Coronary artery (tissue), 2 donors: ENCODE data around the gene SRGAP2C.
A peak's percentile ranks its signal among the peaks of the same experiment; 100 is the strongest.
"Not testable (repeated sequence)": the region's sequence is repeated elsewhere in the genome, so short reads cannot be mapped to it uniquely, and the experiment has no call there.

Source experiments
- DNase-seq: peaks from one replicate; pipeline ENCODE4 v3.0.0-alpha.2; 2017; ENCODE audit warnings: low spot score
- H3K27ac ChIP-seq, 2 donors: fragments of 200-600 bp; sonication (generic); one replicate each; pipeline ENCODE4 v1.5.1; 2016 to 2019
- H3K4me3 ChIP-seq: fragments of 200-600 bp; sonication (generic); 2 replicates; pipeline ENCODE4 v1.5.1; 2016; ENCODE audit warnings: mild to moderate bottlenecking, moderate library complexity

SRGAP2C gene

GRCh38 chr1:121184290-121185127, at the start of gene SRGAP2C, which contains the start of gene FAM72B:
TSS of gene SRGAP2C (plus strand) at chr1:121184975. CDS start at chr1:121187447, 2,472 bp downstream.
TSS of gene FAM72B (minus strand) at chr1:121184340. CDS start at chr1:121183489, 851 bp downstream.
- Histone ChIP-seq H3K27ac (peak within 1 kb of the TSS; percentile 51 to 91), H3K4me3 (peak within 1 kb of the TSS; percentile 71)
- peak; percentile 99 for DNase-seq

GRCh38 chr1:121140393-121140792, 44.4 kb upstream of the SRGAP2C start:
- not testable (repeated sequence) for DNase-seq, H3K4me3 ChIP-seq, H3K27ac ChIP-seq

- not testable (repeated sequence) for H3K4me3 ChIP-seq, DNase-seq
Measured at GRCh38 chr1:121148489-121149190, 36.1 kb upstream of the SRGAP2C start.

GRCh38 chr1:121151294-121151693, 33.5 kb upstream of the SRGAP2C start:
- DNase-seq, H3K27ac ChIP-seq, H3K4me3 ChIP-seq: not testable (repeated sequence)

More at GRCh38 chr1:121148489-121149190, 36.1 kb upstream of the SRGAP2C start:
- H3K27ac ChIP-seq = not testable (repeated sequence)

- DNase-seq, H3K27ac ChIP-seq, H3K4me3 ChIP-seq: not testable (repeated sequence)
Measured at GRCh38 chr1:121152788-121153187, 32.0 kb upstream of the SRGAP2C start.

- DNase-seq, H3K4me3 ChIP-seq, H3K27ac ChIP-seq: not testable (repeated sequence)
Measured at GRCh38 chr1:121154811-121155210, 30.0 kb upstream of the SRGAP2C start.

GRCh38 chr1:121155671-121156358, 29.0 kb upstream of the SRGAP2C start:
- not testable (repeated sequence) for H3K27ac ChIP-seq, H3K4me3 ChIP-seq, DNase-seq

GRCh38 chr1:121156958-121157603, 27.7 kb upstream of the SRGAP2C start:
- H3K27ac ChIP-seq, H3K4me3 ChIP-seq, DNase-seq: not testable (repeated sequence)

- not testable (repeated sequence) for H3K4me3 ChIP-seq, H3K27ac ChIP-seq, DNase-seq
Measured at GRCh38 chr1:121157609-121158008, 27.2 kb upstream of the SRGAP2C start.

- H3K27ac ChIP-seq, H3K4me3 ChIP-seq, DNase-seq: not testable (repeated sequence)
Measured at GRCh38 chr1:121160118-121160517, 24.7 kb upstream of the SRGAP2C start.

GRCh38 chr1:121161199-121161901, 23.4 kb upstream of the SRGAP2C start:
- DNase-seq, H3K27ac ChIP-seq, H3K4me3 ChIP-seq: not testable (repeated sequence)

- H3K27ac ChIP-seq, DNase-seq, H3K4me3 ChIP-seq: not testable (repeated sequence)
Measured at GRCh38 chr1:121163850-121164757, 20.7 kb upstream of the SRGAP2C start.

GRCh38 chr1:121165296-121165695, 19.5 kb upstream of the SRGAP2C start:
- H3K27ac ChIP-seq, DNase-seq, H3K4me3 ChIP-seq: not testable (repeated sequence)

GRCh38 chr1:121167225-121167738, 17.5 kb upstream of the SRGAP2C start:
- not testable (repeated sequence) for H3K27ac ChIP-seq, DNase-seq, H3K4me3 ChIP-seq

GRCh38 chr1:121168152-121168668, 16.6 kb upstream of the SRGAP2C start:
- H3K4me3 ChIP-seq, DNase-seq, H3K27ac ChIP-seq: not testable (repeated sequence)

GRCh38 chr1:121176649-121177048, 8.1 kb upstream of the SRGAP2C start:
- H3K4me3 ChIP-seq, H3K27ac ChIP-seq, DNase-seq: not testable (repeated sequence)

- H3K27ac ChIP-seq, DNase-seq, H3K4me3 ChIP-seq: not testable (repeated sequence)
Measured at GRCh38 chr1:121178197-121178596, 6.6 kb upstream of the SRGAP2C start.
